HEK293 (cell line): Measurements from ENCODE around the gene PACRG.

Experiments used
- CTCF ChIA-PET: fragments of 350-600 bp; formaldehyde crosslinking; extraction: SDS; loops from one replicate; lab custom pipeline; 2021; ENCODE audit warnings: antibody characterized with exemption; lab: Yijun Ruan, JAX
- POLR2A ChIA-PET: fragments of 300-600 bp; formaldehyde crosslinking; extraction: SDS; loops from one replicate; lab custom pipeline; 2020; ENCODE audit warnings: antibody characterized with exemption, inconsistent platforms; lab: Yijun Ruan, JAX
- H3K27ac ChIP-seq: fragments of 200-500 bp; sonication (Bioruptor generic); 2 replicates; pipeline ENCODE4 v1.5.1; 2014; ENCODE audit warnings: low read depth, low read length, control low read depth, inconsistent platforms; ENCODE audit errors: extremely low read depth
- H3K36me3 ChIP-seq, 2 experiments: fragments of 200-500 bp in 1 of 2; sonication (Bioruptor generic) in 1 of 2; 1 replicate in 1 of 2; 2 replicates in 1 of 2; pipeline ENCODE4 v1.5.1; 2014 to 2017; ENCODE audit warnings: inconsistent platforms in 2 of 2, low read length in 2 of 2; ENCODE audit not compliant: control insufficient read depth in 2 of 2, insufficient read depth in 1 of 2
- H3K4me1 ChIP-seq: fragments of 200-500 bp; sonication (Bioruptor generic); 2 replicates; pipeline ENCODE4 v1.5.1; 2014; ENCODE audit warnings: mild to moderate bottlenecking, low read length, inconsistent platforms; ENCODE audit not compliant: control insufficient read depth, insufficient read depth
- H3K4me3 ChIP-seq: 2 replicates; pipeline ENCODE4 v1.5.1; 2011; ENCODE audit warnings: low read depth, mild to moderate bottlenecking, control low read depth, low read length, moderate library complexity
- H3K9me3 ChIP-seq: fragments of 200-500 bp; sonication (Bioruptor generic); 2 replicates; pipeline ENCODE4 v1.5.1; 2014; ENCODE audit warnings: low read depth, low read length, inconsistent platforms; ENCODE audit not compliant: control insufficient read depth, insufficient read depth
- EGR2 ChIP-seq: fragments of 450-650 bp; formaldehyde crosslinking; IDR thresholded peaks from 2 replicates; pipeline ENCODE4 v1.5.1; 2016; ENCODE audit warnings: low read depth, missing biosample characterization, missing genetic modification characterization
- ELK4 ChIP-seq: IDR thresholded peaks from 2 replicates; pipeline ENCODE4 v1.6.1; 2011; ENCODE audit warnings: mild to moderate bottlenecking, low read depth, low read length, borderline replicate concordance
- KLF8 ChIP-seq: fragments of 450-650 bp; formaldehyde crosslinking; IDR thresholded peaks from 2 replicates; pipeline ENCODE4 v1.5.1; 2016; ENCODE audit warnings: missing biosample characterization, missing genetic modification characterization
- PRDM2 ChIP-seq: fragments of 450-650 bp; formaldehyde crosslinking; IDR thresholded peaks from 2 replicates; pipeline ENCODE4 v1.5.1; 2016; ENCODE audit warnings: missing biosample characterization, missing genetic modification characterization, borderline replicate concordance
- REPIN1 ChIP-seq: fragments of 450-650 bp; formaldehyde crosslinking; IDR thresholded peaks from 2 replicates; pipeline ENCODE4 v1.5.1; 2017; ENCODE audit warnings: missing biosample characterization, missing genetic modification characterization, low read depth
- ZBTB49 ChIP-seq: fragments of 450-650 bp; formaldehyde crosslinking; IDR thresholded peaks from 2 replicates; pipeline ENCODE4 v1.5.1; 2016; ENCODE audit warnings: missing biosample characterization, missing genetic modification characterization, low read depth
- ZFHX2 ChIP-seq: fragments of 450-650 bp; formaldehyde crosslinking; conservative IDR thresholded peaks from 2 replicates; pipeline ENCODE4 v1.5.1; 2016; ENCODE audit warnings: missing biosample characterization, missing genetic modification characterization
- ZIC2 ChIP-seq: fragments of 450-650 bp; formaldehyde crosslinking; IDR thresholded peaks from 2 replicates; pipeline ENCODE4 v1.5.1; 2016; ENCODE audit warnings: missing biosample characterization, missing genetic modification characterization
- ZNF19 ChIP-seq: fragments of 450-650 bp; formaldehyde crosslinking; IDR thresholded peaks from 2 replicates; pipeline ENCODE4; 2016; ENCODE audit warnings: missing biosample characterization, missing genetic modification characterization, low read depth
- ZNF2 ChIP-seq: fragments of 450-650 bp; formaldehyde crosslinking; IDR thresholded peaks from 2 replicates; pipeline ENCODE4 v1.5.1; 2016; ENCODE audit warnings: missing biosample characterization, missing genetic modification characterization
- ZNF211 ChIP-seq: fragments of 450-650 bp; formaldehyde crosslinking; IDR thresholded peaks from 2 replicates; pipeline ENCODE4 v1.5.1; 2016; ENCODE audit warnings: low read depth, missing biosample characterization, missing genetic modification characterization
- ZNF248 ChIP-seq: fragments of 450-650 bp; formaldehyde crosslinking; IDR thresholded peaks from 2 replicates; pipeline ENCODE4 v1.5.1; 2017; ENCODE audit warnings: missing biosample characterization, missing genetic modification characterization
- ZNF280C ChIP-seq: fragments of 450-650 bp; formaldehyde crosslinking; IDR thresholded peaks from 2 replicates; pipeline ENCODE4 v1.5.1; 2016; ENCODE audit warnings: missing biosample characterization, missing genetic modification characterization
- ZNF324 ChIP-seq: fragments of 450-650 bp; formaldehyde crosslinking; IDR thresholded peaks from 2 replicates; pipeline ENCODE4 v1.5.1; 2016; ENCODE audit warnings: missing biosample characterization, missing genetic modification characterization
- ZNF341 ChIP-seq: fragments of 450-650 bp; formaldehyde crosslinking; IDR thresholded peaks from 2 replicates; pipeline ENCODE4; 2016; ENCODE audit warnings: low read depth, missing biosample characterization, missing genetic modification characterization
- ZNF366 ChIP-seq: fragments of 450-650 bp; formaldehyde crosslinking; conservative IDR thresholded peaks from 2 replicates; pipeline ENCODE4 v1.5.1; 2016; ENCODE audit warnings: missing biosample characterization, missing genetic modification characterization
- ZNF404 ChIP-seq: fragments of 450-650 bp; formaldehyde crosslinking; IDR thresholded peaks from 2 replicates; pipeline ENCODE4 v1.5.1; 2017; ENCODE audit warnings: missing biosample characterization, missing genetic modification characterization
- ZNF558 ChIP-seq: fragments of 450-650 bp; formaldehyde crosslinking; IDR thresholded peaks from 2 replicates; pipeline ENCODE4 v1.5.1; 2016; ENCODE audit warnings: missing biosample characterization, missing genetic modification characterization
- ZNF626 ChIP-seq: fragments of 450-650 bp; sonication (Bioruptor Pico); formaldehyde crosslinking; IDR thresholded peaks from 2 replicates; pipeline ENCODE4 v1.5.1; 2018; ENCODE audit warnings: missing biosample characterization, missing genetic modification characterization, inconsistent platforms
- ZNF629 ChIP-seq: fragments of 450-650 bp; formaldehyde crosslinking; IDR thresholded peaks from 2 replicates; pipeline ENCODE4 v1.5.1; 2017; ENCODE audit warnings: missing biosample characterization, missing genetic modification characterization
- ZNF658 ChIP-seq: fragments of 450-650 bp; formaldehyde crosslinking; IDR thresholded peaks from 2 replicates; pipeline ENCODE4; 2016; ENCODE audit warnings: missing biosample characterization, missing genetic modification characterization
- ZNF660 ChIP-seq: fragments of 450-650 bp; IDR thresholded peaks from 2 replicates; pipeline ENCODE4 v1.5.1; 2018; ENCODE audit warnings: missing biosample characterization, mild to moderate bottlenecking, missing genetic modification characterization
- ZNF777 ChIP-seq: fragments of 450-650 bp; formaldehyde crosslinking; IDR thresholded peaks from 2 replicates; pipeline ENCODE4 v1.5.1; 2017; ENCODE audit warnings: missing biosample characterization, missing genetic modification characterization, borderline replicate concordance
- ZSCAN30 ChIP-seq: fragments of 450-650 bp; IDR thresholded peaks from 2 replicates; pipeline ENCODE4 v1.5.1; 2018; ENCODE audit warnings: missing biosample characterization, mild to moderate bottlenecking, missing genetic modification characterization, moderate library complexity

Gene PACRG

GRCh38 chr6:162952423-162952822 is 224.6 kb downstream of the PACRG start:
- CTCF ChIA-PET: interaction anchor here (0.5 to 1.3 kb wide), 3 partner anchors 11 to 1155 kb away, joined by 3 to 4 read pairs (median 3); no protein-coding TSS in a partner anchor
- no peaks in the 10 kb centered on the region for H3K4me1 ChIP-seq

GRCh38 chr6:162957062-162957461 is 229.3 kb downstream of the PACRG start:
- POLR2A ChIA-PET: no interaction called here
- CTCF ChIA-PET: no interaction called here
- no peaks in the 10 kb centered on the region for H3K9me3 ChIP-seq
- H3K4me3 ChIP-seq: no peak overlapping the region
- H3K27ac ChIP-seq: no peak overlapping the region
- H3K36me3 ChIP-seq: no peaks in the 10 kb centered on the region
- no peaks in the 10 kb centered on the region for H3K4me1 ChIP-seq
- TF ChIP-seq PRDM2 (tag by site-specific recombination): no peak
- no peak for TF ChIP-seq ZSCAN30 (tag by site-specific recombination)
- no peak for TF ChIP-seq ZNF629 (tag by site-specific recombination)
- TF ChIP-seq ZFHX2: no peak
- TF ChIP-seq REPIN1 (tag by site-specific recombination): no peak
- no peak for TF ChIP-seq ZNF658 (tag by site-specific recombination)
- no peak for TF ChIP-seq ZNF341 (tag by site-specific recombination)
- no peak for TF ChIP-seq ZIC2 (tag by site-specific recombination)
- no peak for TF ChIP-seq KLF8
- TF ChIP-seq ZBTB49 (tag by site-specific recombination): no peak
- TF ChIP-seq ZNF2 (tag by site-specific recombination): no peak
- no peak for TF ChIP-seq ZNF660
- TF ChIP-seq ZNF558 (tag by site-specific recombination): no peak
- TF ChIP-seq EGR2 (tag by site-specific recombination): no peak

More at GRCh38 chr6:162952423-162952822, 224.6 kb downstream of the PACRG start:
- H3K4me3 ChIP-seq: no peak overlapping the region
- POLR2A ChIA-PET: no interaction called here
- no peak overlapping the region for H3K27ac ChIP-seq
- H3K9me3 ChIP-seq: no peaks in the 10 kb centered on the region
- TF ChIP-seq ZNF19 (tag by site-specific recombination): no peak
- no peak for TF ChIP-seq ZNF324 (tag by site-specific recombination)
- no peak for TF ChIP-seq ZNF211 (tag by site-specific recombination)
- TF ChIP-seq ZNF777: no peak
- TF ChIP-seq ELK4: no peak
- TF ChIP-seq ZNF280C (tag by site-specific recombination): no peak
- TF ChIP-seq ZNF626 (tag by site-specific recombination): no peak
- TF ChIP-seq ZNF366 (tag by site-specific recombination): no peak
- TF ChIP-seq ZNF248: no peak
- no peak for TF ChIP-seq ZNF404 (tag by site-specific recombination)
- no peaks in the 10 kb centered on the region for H3K36me3 ChIP-seq
